ENCODE results near the gene CAP1.
A peak's percentile ranks its signal among the peaks of the same experiment; 100 is the strongest.

CAP1 gene

DNA sequence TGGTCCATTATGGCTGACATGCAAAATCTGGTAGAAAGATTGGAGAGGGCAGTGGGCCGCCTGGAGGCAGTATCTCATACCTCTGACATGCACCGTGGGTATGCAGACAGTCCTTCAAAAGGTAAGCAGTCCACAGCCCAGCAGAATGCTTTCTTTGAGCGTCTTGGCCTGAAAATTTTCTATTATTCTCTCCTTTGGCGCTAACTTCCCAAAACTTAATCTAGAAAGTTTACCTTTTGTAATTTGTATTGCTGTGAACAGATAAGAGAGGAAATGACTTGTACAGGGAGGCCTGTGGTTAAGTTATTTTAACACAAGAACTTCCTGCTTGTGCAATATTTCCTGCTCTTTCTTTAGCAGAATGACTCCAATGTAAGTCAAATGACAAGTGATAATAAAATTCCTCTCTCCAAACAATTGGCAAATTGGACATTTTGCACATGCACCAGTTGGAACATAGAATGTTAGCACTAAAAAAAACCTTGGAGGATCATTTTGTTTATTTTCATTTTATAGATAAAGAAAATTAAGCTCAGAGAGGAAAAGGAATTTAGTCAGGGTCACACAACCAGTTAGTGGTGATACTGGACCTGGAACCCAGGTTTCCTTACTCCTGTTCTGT lies 18.9 kb downstream of the CAP1 start:
- DNase-seq = no peak

- no peak for DNase-seq
These were observed 19.6 kb downstream of the CAP1 start for GRCh38 chr1:40059960-40060750.

GRCh38 chr1:40064797-40065499 lies 24.4 kb downstream of the CAP1 start:
- DNase-seq = no peak

DNA sequence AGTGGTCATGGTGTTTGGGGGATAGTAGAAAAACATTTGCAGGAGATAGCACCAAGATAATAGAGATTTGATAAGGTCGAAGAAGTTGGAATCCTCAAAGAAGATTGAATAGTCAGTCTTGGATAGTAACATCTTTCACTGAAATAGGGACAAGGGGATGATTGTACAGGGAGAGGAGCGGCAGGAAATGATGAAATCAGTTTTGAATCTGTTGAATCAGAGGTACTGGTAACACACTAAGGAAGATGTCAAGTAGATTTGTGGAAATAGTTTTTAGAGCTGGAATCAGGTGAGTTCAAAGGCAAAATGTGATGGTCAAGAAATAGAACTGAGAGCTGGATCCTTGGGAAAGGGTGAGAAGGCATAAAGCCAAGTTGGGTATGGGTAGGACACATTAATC lies 26.5 kb downstream of the CAP1 start:
- DNase-seq = no peak

DNA sequence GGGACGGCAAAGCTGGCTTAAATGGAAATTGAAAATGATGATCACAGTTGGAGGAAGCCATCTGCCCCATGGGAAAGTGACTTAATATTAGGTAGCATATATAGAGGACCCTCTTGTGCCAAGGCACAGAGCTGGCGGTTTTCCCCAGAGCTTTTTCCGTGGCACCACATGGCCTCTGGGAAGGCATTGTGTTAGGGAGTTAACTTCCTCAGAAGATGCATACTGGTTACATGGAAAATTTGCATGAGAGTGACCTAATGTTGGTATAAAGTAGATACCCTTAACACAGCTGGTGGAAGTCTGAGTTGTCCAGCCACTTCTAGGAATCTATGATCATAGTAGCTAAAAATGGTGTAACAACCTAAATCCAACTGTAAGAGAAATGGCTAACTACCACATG lies 27.3 kb downstream of the CAP1 start:
- DNase-seq = no peak

GRCh38 chr1:40072142-40072541 lies 31.6 kb downstream of the CAP1 start:
- DNase-seq = no peak

DNA sequence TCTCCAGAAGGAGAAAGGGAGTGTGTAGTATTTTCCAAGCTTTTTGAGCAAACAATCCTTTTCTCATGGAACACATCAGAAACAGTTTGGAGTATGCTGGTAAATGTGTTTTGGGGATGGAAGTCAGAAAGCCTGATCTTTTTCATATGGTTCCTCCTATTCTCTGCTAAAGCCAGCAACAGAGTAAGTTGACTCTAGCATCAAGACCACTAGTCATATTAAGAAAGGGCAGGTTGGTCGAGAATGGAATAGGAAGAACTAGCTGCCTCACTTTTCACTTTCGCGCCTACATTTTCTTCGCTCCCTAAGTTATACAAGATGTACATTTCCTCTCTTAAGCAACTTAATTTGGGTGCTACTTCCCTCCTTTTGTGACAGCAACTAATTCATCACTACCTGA lies 32.5 kb downstream of the CAP1 start:
- no peak for DNase-seq

GRCh38 chr1:40075266-40075665 lies 34.7 kb downstream of the CAP1 start:
- no peak for DNase-seq

DNA sequence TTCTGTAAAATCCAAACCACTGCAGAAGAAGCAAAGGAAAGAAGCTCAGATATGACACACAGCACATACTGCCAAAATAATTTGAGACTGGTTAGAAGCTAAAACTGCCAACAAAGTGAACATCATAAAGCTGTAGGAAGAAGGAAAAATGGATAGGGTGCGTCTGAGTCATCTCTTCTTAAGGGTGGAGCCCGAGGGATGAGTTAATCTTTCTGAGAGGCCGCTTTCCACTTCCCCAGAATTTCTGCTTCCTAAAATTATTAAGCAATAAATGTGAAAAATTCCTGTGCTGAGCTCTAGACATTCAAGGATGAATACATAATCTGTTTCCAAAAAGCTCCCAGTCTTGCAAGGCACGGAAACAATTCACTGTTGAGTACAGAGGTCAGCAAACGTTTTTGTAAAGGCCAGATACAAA lies 36.4 kb downstream of the CAP1 start:
- DNase-seq = no peak

GRCh38 chr1:40078512-40079333 lies 38.2 kb downstream of the CAP1 start:
- peak; percentile 36 for DNase-seq

DNA sequence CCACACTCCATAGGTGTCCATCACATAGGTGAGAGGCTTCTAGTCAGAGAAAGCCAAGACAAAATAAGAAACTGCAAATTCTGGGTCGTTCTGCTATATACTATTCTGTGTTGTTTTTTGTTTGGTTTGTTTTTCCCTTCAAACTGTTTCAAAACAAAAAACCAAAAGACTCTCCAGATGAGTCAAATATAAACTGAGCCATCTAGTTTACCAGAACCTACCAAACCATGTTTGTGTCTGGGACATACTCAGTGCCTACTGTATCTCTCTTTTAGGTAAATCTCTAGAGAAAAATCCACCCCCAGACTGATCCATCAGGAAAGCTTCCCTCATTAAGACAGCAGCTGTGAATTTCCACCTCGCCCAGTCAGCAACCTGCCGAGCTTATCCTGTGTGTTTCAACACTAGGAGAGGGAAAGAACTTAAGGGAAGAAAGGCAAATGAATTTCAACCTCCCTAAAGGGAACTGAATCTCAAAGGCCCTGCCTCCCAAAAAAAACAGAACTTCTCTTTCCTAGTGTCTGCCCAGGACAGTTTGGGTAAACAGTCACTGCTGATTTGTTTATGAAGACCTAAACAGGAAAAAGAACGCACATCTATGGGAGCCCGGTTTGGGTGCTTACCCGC lies 39.4 kb downstream of the CAP1 start:
- DNase-seq = no peak

DNA sequence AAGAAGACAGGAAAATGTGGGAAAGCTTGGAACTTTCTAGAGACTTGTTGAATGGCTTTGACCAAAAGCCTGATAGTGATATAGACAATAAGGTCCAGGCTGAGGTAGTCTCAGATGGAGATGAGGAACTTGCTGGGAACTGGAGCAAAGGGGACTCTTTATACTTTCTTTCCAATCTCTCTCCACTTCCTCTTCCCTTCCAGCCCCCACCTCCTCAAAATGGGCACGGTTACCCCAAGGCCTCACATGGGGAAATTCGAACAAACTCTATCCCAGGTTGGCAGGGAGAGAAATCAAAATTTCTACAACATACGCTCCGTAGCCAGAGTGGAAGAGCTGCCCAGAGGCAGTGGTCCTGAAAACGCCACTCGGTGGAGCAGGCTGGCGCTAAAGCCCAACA lies 41.3 kb downstream of the CAP1 start:
- no peak for DNase-seq

- DNase-seq = peak; percentile 19
These were observed 44.2 kb downstream of the CAP1 start for GRCh38 chr1:40084750-40085149.

DNA sequence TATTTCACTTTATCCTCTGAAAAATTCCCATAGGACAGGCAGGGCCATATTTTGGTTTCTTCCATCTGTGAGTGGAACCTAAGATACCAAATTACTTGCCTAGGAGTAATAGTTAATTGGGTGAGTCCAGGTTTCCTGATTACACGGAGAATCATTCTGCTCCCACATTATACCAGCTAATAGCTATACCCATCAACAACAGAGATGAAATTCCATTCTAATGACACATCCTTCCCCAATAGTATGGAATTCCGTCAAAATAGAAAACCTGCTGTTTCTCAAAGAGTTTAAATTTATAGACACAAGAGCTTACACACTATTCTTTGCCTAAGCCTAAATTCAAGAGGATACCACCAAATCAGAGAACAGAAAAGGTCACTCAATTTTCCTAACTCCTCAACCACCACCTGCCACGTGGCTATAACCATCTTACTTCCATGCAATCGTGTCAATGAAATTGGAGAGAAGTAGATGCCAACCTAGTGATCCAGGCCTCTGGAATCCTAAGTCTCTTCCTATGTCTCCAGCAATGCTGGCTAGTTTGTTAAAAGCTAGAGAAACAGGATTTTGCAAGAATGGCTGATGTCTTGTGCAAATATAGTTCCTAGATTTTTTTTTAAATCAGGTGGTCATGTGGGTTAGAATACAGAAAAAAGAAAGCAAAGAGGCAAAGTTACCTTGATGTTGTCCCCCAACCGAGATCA lies 50.3 kb downstream of the CAP1 start:
- no peak for DNase-seq

GRCh38 chr1:40092241-40092640 lies 51.7 kb downstream of the CAP1 start:
- no peak for DNase-seq

- DNase-seq = no peak
These were observed 52.4 kb downstream of the CAP1 start for GRCh38 chr1:40092706-40093639.

DNA sequence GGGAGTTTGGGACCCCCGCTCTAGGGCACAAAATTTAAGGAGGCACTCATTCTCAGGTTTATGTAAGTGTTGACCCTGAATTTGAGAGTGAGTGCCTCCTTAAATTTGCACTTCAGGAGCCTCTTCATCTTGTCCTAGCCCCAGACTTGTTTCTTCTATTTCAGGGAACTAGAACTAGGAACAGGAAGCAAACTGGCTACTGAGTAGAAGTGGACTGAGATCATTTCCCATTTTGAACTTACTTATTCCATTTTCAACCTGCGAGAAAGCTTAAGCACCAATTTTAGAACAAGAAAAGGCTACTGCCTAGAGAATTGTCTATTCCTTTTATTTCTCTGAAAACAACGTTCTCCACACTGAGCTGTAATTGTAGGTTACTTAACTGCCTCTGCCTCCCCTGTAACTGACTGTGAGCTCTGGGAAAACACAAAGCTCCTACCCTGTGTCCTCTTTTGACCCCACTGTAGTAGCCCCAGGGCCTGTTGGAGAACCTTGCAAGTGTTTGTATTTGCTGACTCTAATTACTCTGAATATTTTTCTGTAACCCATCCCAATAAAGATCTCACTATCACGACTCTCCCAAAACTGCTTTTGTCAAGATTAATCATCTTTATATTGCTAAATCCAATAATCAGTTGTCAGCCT lies 54.1 kb downstream of the CAP1 start:
- DNase-seq = no peak

DNA sequence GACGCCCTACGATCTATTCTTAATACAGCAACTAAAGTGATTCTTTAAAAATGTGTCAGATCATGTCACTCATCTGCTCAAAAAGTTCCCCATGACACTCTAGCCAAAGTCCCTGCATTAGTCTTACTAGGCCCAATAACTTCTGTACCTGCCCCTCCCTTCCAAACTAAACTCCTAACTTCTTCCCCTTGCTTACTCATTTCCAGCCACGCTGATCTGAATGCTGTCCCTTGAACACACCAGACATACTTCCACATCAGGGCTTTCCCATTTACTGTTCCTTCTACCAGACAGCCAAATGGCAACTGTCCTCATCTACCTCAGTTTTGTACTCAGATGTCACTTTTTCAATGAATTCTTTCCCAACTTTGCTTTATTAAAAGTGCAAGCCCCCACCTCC lies 55.3 kb downstream of the CAP1 start:
- no peak for DNase-seq

- no peak for DNase-seq
These were observed 56.1 kb downstream of the CAP1 start for GRCh38 chr1:40096646-40096976.
